Activated CD8-positive, alpha-beta T cell treated with anti-CD3 and anti-CD28 coated beads, Interleukin-2, amount 10 ng/mL, durations not matched to agents 7 days and 5 days (primary cell): ENCODE data around the gene ARHGEF33. TPM values are rescaled to one million over a fixed set of nuclear protein-coding genes. Genes with fewer than 3 reads are reported as not detected.

ENCODE experiments used
- ATAC-seq: fragments of 150-1000 bp; cut with Tn5 transposase; one replicate; pipeline ENCODE4 v1.10.0; 2021; ENCODE audit warnings: moderate library complexity
- CTCF ChIA-PET: fragments of 350-600 bp; sonication (Branson Sonifier 250); formaldehyde crosslinking; loops from one replicate; lab custom pipeline; 2021; ENCODE audit warnings: antibody characterized with exemption; lab: Charles Lee
- POLR2A ChIA-PET: fragments of 350-600 bp; sonication (Branson Sonifier 250); formaldehyde crosslinking; loops from one replicate; lab custom pipeline; 2021; ENCODE audit warnings: antibody characterized with exemption; lab: Charles Lee
- DNase-seq: peaks from one replicate; pipeline ENCODE4 v3.0.0-alpha.2; 2020
- H3K27ac Mint-ChIP-seq: one replicate; pipeline ENCODE4 v1.8.0; 2021; ENCODE audit warnings: mild to moderate bottlenecking, mixed read lengths
- H3K27me3 Mint-ChIP-seq: one replicate; pipeline ENCODE4 v1.8.0; 2021; ENCODE audit warnings: low read depth, mixed read lengths
- H3K36me3 Mint-ChIP-seq: one replicate; pipeline ENCODE4 v1.8.0; 2021; ENCODE audit warnings: low read depth, mixed read lengths
- H3K4me1 Mint-ChIP-seq: one replicate; pipeline ENCODE4 v1.8.0; 2021; ENCODE audit warnings: low read depth, mixed read lengths
- H3K4me3 Mint-ChIP-seq: one replicate; pipeline ENCODE4 v1.8.0; 2021; ENCODE audit warnings: mild to moderate bottlenecking, mixed read lengths
- H3K9me3 Mint-ChIP-seq: one replicate; pipeline ENCODE4 v1.8.0; 2022; ENCODE audit warnings: mixed read lengths; ENCODE audit not compliant: insufficient read depth
- total RNA-seq, 2 experiments: library from RNA; stranded (reverse); gene quantifications; one replicate each; pipeline ENCODE4 v1.2.3, GENCODE V29; 2021

ARHGEF33 gene
- total RNA-seq, 2 experiments from 2014 or later, result 0.08 TPM; not detected in 1

DNA sequence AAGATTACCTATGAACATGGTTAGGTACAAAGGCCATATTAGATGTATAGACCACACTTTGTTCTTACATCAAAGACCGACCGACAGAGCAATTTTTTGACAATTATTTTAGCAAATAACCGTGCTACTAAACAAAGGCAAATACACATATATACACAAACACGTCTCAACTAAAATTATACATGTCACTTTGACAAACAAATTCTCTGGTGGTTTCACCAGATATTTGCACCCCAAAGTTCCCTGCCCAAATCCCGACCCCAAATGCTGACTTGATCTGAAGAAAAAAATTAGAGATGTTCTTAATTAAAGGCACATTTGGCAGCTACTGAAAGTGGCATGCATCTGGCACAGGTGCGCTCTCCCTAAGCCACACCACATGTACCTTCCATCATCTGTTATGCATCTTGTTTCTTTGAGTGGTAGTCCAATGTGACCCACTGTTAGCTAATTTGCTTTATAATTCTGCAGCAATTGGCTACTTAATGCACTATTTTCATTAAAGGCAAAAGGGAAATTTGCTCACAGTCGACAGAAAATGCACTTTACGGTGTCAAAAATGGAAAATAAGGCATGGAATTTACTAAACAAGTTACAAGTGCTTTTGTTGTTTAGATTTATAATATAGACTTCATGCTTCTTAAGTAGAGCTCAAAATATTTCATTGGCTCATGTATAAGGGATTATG is 92.1 kb downstream of the ARHGEF33 start:
- ATAC-seq, result no peak
- POLR2A ChIA-PET, result no interaction called here

DNA sequence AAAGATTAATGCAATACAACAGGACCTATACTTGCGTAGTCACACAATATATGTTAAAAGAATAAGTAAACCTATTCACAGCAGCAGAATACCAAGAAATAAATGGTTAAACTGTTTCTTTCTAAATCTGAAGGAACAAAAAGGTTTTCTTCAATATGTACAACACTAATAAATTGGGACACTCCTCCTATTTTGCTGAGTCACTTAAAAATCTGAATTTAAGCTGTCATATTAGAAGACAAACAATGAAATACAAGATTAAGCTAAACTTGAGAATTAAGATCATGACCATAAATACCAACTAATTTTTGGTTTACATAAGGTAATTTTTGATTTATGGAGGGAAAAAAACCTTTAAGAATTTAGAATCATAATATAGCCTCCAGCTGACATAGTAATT is 92.8 kb downstream of the ARHGEF33 start:
- CTCF ChIA-PET, result interaction anchor here (1.1 kb wide), 1 partner anchor 247 kb away, joined by 4 read pairs; no protein-coding TSS in a partner anchor
- ATAC-seq (no peak), DNase-seq (no peak)
- H3K36me3 Mint-ChIP-seq, result peaks cover 63% of the 10 kb centered on the region
- H3K27me3 Mint-ChIP-seq, result no peaks in the 10 kb centered on the region
- H3K27ac Mint-ChIP-seq, result no peak overlapping the region
- H3K4me1 Mint-ChIP-seq, result no peaks in the 10 kb centered on the region
- H3K4me3 Mint-ChIP-seq, result no peak overlapping the region
- POLR2A ChIA-PET, result no interaction called here
- no peaks in the 10 kb centered on the region for H3K9me3 Mint-ChIP-seq

More for the DNA sequence above, 92.1 kb downstream of the ARHGEF33 start:
- peaks cover 59% of the 10 kb centered on the region for H3K36me3 Mint-ChIP-seq
- H3K27ac Mint-ChIP-seq, result no peak overlapping the region
- H3K4me3 Mint-ChIP-seq, result no peak overlapping the region
- no peak for DNase-seq
- CTCF ChIA-PET, result interaction anchor here (1.1 kb wide), 1 partner anchor 247 kb away, joined by 4 read pairs; no protein-coding TSS in a partner anchor
- no peaks in the 10 kb centered on the region for H3K27me3 Mint-ChIP-seq
- no peaks in the 10 kb centered on the region for H3K4me1 Mint-ChIP-seq
- H3K9me3 Mint-ChIP-seq, result no peaks in the 10 kb centered on the region

DNA sequence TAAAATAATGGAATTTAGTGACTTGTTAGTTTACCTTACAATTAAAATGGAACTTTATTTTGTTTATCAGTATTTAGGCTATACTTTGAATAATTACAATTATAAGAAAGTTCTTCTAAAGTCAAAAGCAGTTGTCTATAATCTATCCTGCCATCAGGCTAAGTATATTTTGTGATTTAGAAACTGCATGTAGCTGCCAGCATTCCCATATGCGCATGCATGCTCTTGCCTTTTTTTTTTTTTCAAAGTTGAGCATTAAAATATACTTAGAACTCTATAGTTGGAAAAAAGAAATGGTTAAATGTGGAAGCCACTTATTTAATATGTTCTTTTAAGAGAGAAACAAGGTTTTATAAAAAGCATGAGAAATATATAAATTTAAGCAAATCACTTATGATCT is 99.0 kb downstream of the ARHGEF33 start:
- POLR2A ChIA-PET, result no interaction called here

DNA sequence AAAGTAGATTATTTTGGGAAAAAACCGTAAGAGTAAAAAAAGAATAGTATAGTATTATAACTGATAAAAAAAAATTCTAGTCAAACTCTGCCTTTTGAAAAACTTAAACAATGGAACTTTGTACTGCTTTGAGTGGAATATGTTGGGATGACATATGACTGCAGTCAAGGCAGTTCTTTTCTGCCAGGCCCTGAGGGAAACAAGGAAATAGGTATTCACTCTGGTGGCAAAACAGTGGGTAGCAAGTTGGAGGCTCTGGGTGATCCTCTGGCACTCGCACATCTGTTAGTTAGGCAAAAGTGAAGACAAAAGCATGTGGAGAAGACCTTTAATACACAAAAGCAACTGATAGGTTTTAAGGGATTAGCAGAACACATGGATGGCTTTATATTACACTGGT is 102.2 kb downstream of the ARHGEF33 start:
- H3K27me3 Mint-ChIP-seq, result no peaks in the 10 kb centered on the region
- DNase-seq (no peak), ATAC-seq (no peak)
- no peaks in the 10 kb centered on the region for H3K9me3 Mint-ChIP-seq
- peaks cover 10% of the 10 kb centered on the region for H3K4me1 Mint-ChIP-seq
- H3K4me3 Mint-ChIP-seq, result no peak overlapping the region
- ChIA-PET CTCF (interaction anchor here (1.3 kb wide), 1 partner anchor 238 kb away, joined by 10 read pairs; no protein-coding TSS in a partner anchor), POLR2A (no interaction called here)
- H3K36me3 Mint-ChIP-seq, result peaks cover 59% of the 10 kb centered on the region
- peak overlapping the region; percentile 58 for H3K27ac Mint-ChIP-seq

More for the DNA sequence above, 99.0 kb downstream of the ARHGEF33 start:
- Mint-ChIP-seq H3K4me1 (peaks cover 3% of the 10 kb centered on the region), H3K27ac (no peak overlapping the region), H3K4me3 (no peak overlapping the region), H3K9me3 (no peaks in the 10 kb centered on the region), H3K27me3 (no peaks in the 10 kb centered on the region), H3K36me3 (peaks cover 59% of the 10 kb centered on the region)
- no peak for ATAC-seq
- CTCF ChIA-PET, result interaction anchor here (1.0 to 2.8 kb wide), 4 partner anchors 11 to 241 kb away, joined by 3 to 7 read pairs (median 6); no protein-coding TSS in a partner anchor
- DNase-seq, result no peak

DNA sequence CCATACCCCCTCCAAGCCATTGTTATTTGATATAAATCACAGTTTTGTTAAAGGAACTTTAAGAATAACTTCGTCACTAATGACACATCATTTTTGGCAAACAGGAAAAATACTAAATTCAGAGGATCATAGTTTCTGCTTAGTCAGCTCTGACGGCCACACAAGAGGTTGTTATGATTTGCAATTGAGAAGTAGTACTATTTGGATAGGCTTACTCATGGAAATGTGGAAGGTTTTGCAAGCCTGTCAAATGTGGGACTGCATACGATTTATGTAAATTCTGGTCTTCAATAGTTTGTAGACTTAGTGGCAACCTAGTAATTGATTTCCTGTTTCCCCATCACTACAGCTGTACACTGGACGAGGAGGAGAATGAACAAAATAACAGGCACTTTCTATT is 108.1 kb downstream of the ARHGEF33 start:
- ATAC-seq, result no peak
- no peak overlapping the region for H3K4me3 Mint-ChIP-seq
- no peak overlapping the region for H3K27ac Mint-ChIP-seq
- no peaks in the 10 kb centered on the region for H3K9me3 Mint-ChIP-seq
- DNase-seq, result no peak
- ChIA-PET POLR2A (no interaction called here), CTCF (interaction anchor here (1.0 kb wide), 1 partner anchor 232 kb away, joined by 3 read pairs; no protein-coding TSS in a partner anchor)
- peaks cover 73% of the 10 kb centered on the region for H3K36me3 Mint-ChIP-seq
- no peaks in the 10 kb centered on the region for H3K27me3 Mint-ChIP-seq
- peaks cover 29% of the 10 kb centered on the region for H3K4me1 Mint-ChIP-seq

DNA sequence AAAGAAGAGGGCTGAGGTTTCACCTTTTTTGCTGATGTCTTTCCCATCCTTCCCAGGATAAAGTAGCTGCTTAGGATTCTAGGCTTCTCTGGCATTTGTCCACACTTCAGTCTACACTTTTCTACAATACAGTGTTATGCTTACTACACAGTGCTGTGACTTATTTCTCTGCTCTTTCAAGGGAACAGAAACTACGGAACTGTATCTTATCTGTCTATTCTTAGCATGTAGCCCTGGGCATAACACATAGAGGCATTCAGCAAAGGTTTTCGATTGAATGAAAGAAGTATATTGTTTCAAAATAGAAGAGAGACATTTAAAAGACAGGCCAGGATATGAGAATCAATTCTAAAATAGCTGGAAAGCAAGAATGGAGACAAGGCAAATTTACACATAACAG is 110.9 kb downstream of the ARHGEF33 start:
- H3K9me3 Mint-ChIP-seq, result no peaks in the 10 kb centered on the region
- no peak for ATAC-seq
- H3K4me1 Mint-ChIP-seq, result peaks cover 24% of the 10 kb centered on the region
- H3K27me3 Mint-ChIP-seq, result no peaks in the 10 kb centered on the region
- no peak overlapping the region for H3K4me3 Mint-ChIP-seq
- CTCF ChIA-PET, result interaction anchor here (1.3 to 1.6 kb wide), 4 partner anchors 12 to 229 kb away, joined by 3 to 6 read pairs (median 4); no protein-coding TSS in a partner anchor
- H3K27ac Mint-ChIP-seq, result no peak overlapping the region
- no peak for DNase-seq
- peaks cover 70% of the 10 kb centered on the region for H3K36me3 Mint-ChIP-seq
- POLR2A ChIA-PET, result no interaction called here

DNA sequence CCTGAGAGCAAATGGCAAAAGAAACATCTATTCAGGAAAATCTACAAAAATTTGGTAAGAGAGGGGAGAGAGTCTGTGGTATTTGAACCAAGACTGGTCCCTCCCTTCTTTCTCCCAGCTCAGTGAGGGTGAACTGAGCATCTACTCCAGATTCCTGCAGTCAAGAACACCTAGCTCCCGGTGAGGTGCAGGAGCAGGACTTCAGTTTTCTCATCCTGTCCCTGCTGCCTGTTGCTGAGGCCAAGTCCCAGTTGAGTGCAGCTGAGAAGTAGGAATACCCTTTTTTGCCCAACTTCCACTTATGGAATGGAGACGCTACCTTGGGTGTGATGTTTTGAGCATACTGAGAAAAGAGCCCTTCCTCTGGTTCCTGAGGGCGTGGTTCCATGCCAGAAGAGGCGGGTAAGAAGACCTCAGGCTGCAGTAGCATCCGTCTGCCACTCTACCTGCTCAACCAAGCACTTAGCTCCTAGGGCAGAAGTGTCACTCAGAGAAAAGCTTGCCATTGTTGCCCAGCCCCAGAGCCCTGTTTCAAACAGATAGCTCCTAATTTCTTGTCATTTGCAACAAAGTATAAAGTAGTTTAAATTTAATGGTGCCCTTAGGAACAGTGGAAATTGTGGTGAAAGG is 118.3 kb downstream of the ARHGEF33 start:
- Mint-ChIP-seq H3K9me3 (no peaks in the 10 kb centered on the region), H3K4me1 (peaks cover 11% of the 10 kb centered on the region), H3K27me3 (no peaks in the 10 kb centered on the region), H3K4me3 (no peak overlapping the region), H3K36me3 (peaks cover 63% of the 10 kb centered on the region), H3K27ac (peak overlapping the region; percentile 44)
- DNase-seq, result no peak
- ChIA-PET CTCF (interaction anchor here (0.8 to 2.5 kb wide), 4 partner anchors 11 to 221 kb away, joined by 3 to 7 read pairs (median 3); no protein-coding TSS in a partner anchor), POLR2A (no interaction called here)
- ATAC-seq, result no peak

DNA sequence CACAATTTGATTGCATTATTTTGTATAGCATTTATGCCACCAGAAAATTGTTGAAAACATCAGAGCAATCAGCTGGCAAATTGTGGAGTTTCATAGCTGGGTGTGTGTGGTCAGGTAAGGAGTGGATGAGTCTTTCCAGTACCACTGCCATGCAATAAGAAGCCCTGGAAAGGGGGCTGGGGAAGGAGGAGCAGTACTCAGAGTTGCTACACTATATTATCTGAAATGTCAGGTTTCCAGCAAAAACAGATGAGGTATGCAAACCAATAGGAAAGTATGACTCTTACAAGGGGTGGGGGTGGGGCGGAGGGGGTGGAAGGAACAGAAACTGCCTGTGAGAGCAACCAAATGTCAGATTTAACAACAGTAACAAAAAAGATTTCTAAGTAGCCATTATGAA is 119.0 kb downstream of the ARHGEF33 start:
- ChIA-PET POLR2A (no interaction called here), CTCF (interaction anchor here (0.8 to 2.5 kb wide), 4 partner anchors 20 to 221 kb away, joined by 3 to 7 read pairs (median 3); no protein-coding TSS in a partner anchor)
- ATAC-seq (no peak), DNase-seq (no peak)
- Mint-ChIP-seq H3K9me3 (no peaks in the 10 kb centered on the region), H3K27ac (peak overlapping the region; percentile 68), H3K4me3 (no peak overlapping the region), H3K27me3 (no peaks in the 10 kb centered on the region), H3K4me1 (peaks cover 11% of the 10 kb centered on the region), H3K36me3 (peaks cover 66% of the 10 kb centered on the region)

DNA sequence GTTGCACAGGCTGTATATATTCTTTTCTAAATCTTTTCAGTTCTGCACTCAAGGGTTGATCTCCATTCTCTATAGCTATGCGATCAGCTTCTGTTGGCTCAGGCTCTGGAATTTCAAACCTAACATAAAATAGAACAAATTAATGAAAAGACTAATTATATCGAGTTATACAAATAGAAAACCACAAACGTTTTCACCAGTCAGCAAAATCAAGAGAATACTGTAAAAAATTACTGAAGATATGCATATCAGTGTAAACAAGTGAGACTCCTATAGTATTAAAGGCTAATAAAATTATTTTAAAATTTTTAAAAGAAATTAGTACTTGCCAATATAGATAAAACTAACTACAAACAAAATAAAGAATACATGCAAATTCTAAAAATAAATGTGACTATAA is 124.2 kb downstream of the ARHGEF33 start:
- no peaks in the 10 kb centered on the region for H3K9me3 Mint-ChIP-seq
- H3K36me3 Mint-ChIP-seq, result peaks cover 60% of the 10 kb centered on the region
- no peak overlapping the region for H3K4me3 Mint-ChIP-seq
- POLR2A ChIA-PET, result no interaction called here
- no peak overlapping the region for H3K27ac Mint-ChIP-seq
- peaks cover 6% of the 10 kb centered on the region for H3K4me1 Mint-ChIP-seq
- H3K27me3 Mint-ChIP-seq, result no peaks in the 10 kb centered on the region
- DNase-seq, result no peak
- CTCF ChIA-PET, result interaction anchor here (1.3 kb wide), 1 partner anchor 216 kb away, joined by 5 read pairs; no protein-coding TSS in a partner anchor
- ATAC-seq, result no peak

DNA sequence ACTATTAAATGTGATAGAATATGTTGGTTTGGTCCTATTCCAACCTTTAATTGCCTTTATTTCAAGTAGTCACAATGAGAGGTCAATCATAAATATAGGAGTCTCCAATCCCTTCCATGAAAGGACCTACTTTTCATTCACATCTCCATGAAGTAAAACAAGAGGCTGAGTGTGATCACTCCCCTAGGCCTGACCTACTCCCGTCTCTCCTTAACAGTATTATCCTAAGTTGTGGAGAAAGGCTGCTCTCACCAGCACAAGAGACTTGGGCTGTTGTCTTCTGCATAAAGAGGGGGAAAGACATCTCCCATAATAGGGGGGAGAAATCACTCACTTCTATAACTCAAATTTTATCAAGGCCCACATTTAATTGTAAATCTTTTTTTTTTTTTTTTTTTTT is 125.7 kb downstream of the ARHGEF33 start:
- ATAC-seq, result no peak
- Mint-ChIP-seq H3K27me3 (no peaks in the 10 kb centered on the region), H3K9me3 (no peaks in the 10 kb centered on the region), H3K36me3 (peaks cover 61% of the 10 kb centered on the region), H3K27ac (peak overlapping the region; percentile 17), H3K4me3 (no peak overlapping the region), H3K4me1 (peaks cover 4% of the 10 kb centered on the region)
- POLR2A ChIA-PET, result no interaction called here
- no peak for DNase-seq
- CTCF ChIA-PET, result interaction anchor here (1.3 kb wide), 1 partner anchor 214 kb away, joined by 5 read pairs; no protein-coding TSS in a partner anchor

DNA sequence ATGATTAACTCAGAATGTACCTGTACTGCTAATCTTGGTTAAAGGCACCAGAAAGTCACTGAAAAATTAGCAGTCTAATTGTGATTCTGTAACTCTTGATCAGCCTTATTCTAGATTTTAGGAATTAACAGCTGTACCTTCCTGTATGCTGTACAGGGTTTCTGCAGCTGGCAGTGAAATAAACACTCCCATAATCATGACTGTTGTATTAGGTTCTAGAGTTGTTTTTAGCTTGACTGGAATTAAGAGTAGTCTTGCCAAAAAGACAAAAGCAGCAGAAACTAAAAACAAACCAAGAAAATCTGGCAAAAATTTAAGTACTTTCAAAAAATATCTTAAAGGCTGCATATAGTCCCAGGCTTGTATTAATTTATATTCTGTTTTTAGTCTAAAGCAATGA is 127.7 kb downstream of the ARHGEF33 start:
- POLR2A ChIA-PET, result no interaction called here
- no peak overlapping the region for H3K27ac Mint-ChIP-seq
- ATAC-seq (no peak), DNase-seq (no peak)
- CTCF ChIA-PET, result interaction anchor here (0.9 to 1.5 kb wide), 3 partner anchors 70 to 481 kb away, joined by 3 to 4 read pairs (median 3); no protein-coding TSS in a partner anchor
- H3K36me3 Mint-ChIP-seq, result peaks cover 61% of the 10 kb centered on the region
- H3K27me3 Mint-ChIP-seq, result no peaks in the 10 kb centered on the region
- no peak overlapping the region for H3K4me3 Mint-ChIP-seq
- peaks cover 4% of the 10 kb centered on the region for H3K4me1 Mint-ChIP-seq
- H3K9me3 Mint-ChIP-seq, result no peaks in the 10 kb centered on the region
